Coronary artery (tissue), 2 donors: ENCODE data around the gene CIITA.
A peak's percentile ranks its signal among the peaks of the same experiment; 100 is the strongest.
"Not testable (repeated sequence)": the region's sequence is repeated elsewhere in the genome, so short reads cannot be mapped to it uniquely, and the experiment has no call there.

Experiments
- DNase-seq: peaks from one replicate; pipeline ENCODE4 v3.0.0-alpha.2; 2017; ENCODE audit warnings: low spot score
- H3K27ac ChIP-seq, 2 donors: fragments of 200-600 bp; sonication (generic); one replicate each; pipeline ENCODE4 v1.5.1; 2016 to 2019
- H3K4me3 ChIP-seq: fragments of 200-600 bp; sonication (generic); 2 replicates; pipeline ENCODE4 v1.5.1; 2016; ENCODE audit warnings: mild to moderate bottlenecking, moderate library complexity
- CTCF ChIP-seq: fragments of 200-600 bp; sonication (generic); IDR thresholded peaks from one replicate; pipeline ENCODE4 v1.5.1; 2019; ENCODE audit warnings: antibody characterized with exemption

CIITA gene

GRCh38 chr16:10964039-10964890, 87.3 kb downstream of the CIITA start:
- peak overlapping the region; percentile 47 for H3K4me3 ChIP-seq
- TF ChIP-seq CTCF, result peak; percentile 90
- peak overlapping the region; percentile 11 to 74 for H3K27ac ChIP-seq
- no peak for DNase-seq

- no peak for TF ChIP-seq CTCF
- no peak for DNase-seq
- Histone ChIP-seq H3K4me3 (no peak overlapping the region), H3K27ac (no peak overlapping the region)
Observed at GRCh38 chr16:10964891-10965326, 87.9 kb downstream of the CIITA start.

- TF ChIP-seq CTCF, result no peak
- no peak overlapping the region for H3K4me3 ChIP-seq
- no peak overlapping the region for H3K27ac ChIP-seq
- DNase-seq, result no peak
Observed at GRCh38 chr16:10965440-10966061, 88.5 kb downstream of the CIITA start.

- H3K4me3 ChIP-seq, result no peak overlapping the region
- TF ChIP-seq CTCF, result no peak
- DNase-seq, result no peak
Observed at GRCh38 chr16:10966129-10966528, 89.1 kb downstream of the CIITA start.

GRCh38 chr16:10966559-10966958, 89.6 kb downstream of the CIITA start:
- H3K27ac ChIP-seq, H3K4me3 ChIP-seq, DNase-seq: not testable (repeated sequence)

More at GRCh38 chr16:10966129-10966528, 89.1 kb downstream of the CIITA start:
- H3K27ac ChIP-seq, result no peak overlapping the region

GRCh38 chr16:10967986-10968385, 91.0 kb downstream of the CIITA start:
- no peak for DNase-seq
- no peak overlapping the region for H3K27ac ChIP-seq
- no peak for TF ChIP-seq CTCF
- H3K4me3 ChIP-seq, result no peak overlapping the region

GRCh38 chr16:10968498-10968897, 91.5 kb downstream of the CIITA start:
- TF ChIP-seq CTCF, result no peak
- H3K27ac ChIP-seq, result no peak overlapping the region

More at GRCh38 chr16:10968498-10968897, 91.5 kb downstream of the CIITA start:
- DNase-seq, result no peak
- H3K4me3 ChIP-seq, result no peak overlapping the region
